MV-4-11 (cell line): ENCODE data around the gene GLB1L3.
"Not testable (repeated sequence)": the region's sequence is repeated elsewhere in the genome, so short reads cannot be mapped to it uniquely, and the experiment has no call there.

ENCODE experiments used
- DNase-seq: peaks from one replicate; lab custom pipeline; 2025; lab: John Stamatoyannopoulos, UW

GLB1L3 gene

DNA sequence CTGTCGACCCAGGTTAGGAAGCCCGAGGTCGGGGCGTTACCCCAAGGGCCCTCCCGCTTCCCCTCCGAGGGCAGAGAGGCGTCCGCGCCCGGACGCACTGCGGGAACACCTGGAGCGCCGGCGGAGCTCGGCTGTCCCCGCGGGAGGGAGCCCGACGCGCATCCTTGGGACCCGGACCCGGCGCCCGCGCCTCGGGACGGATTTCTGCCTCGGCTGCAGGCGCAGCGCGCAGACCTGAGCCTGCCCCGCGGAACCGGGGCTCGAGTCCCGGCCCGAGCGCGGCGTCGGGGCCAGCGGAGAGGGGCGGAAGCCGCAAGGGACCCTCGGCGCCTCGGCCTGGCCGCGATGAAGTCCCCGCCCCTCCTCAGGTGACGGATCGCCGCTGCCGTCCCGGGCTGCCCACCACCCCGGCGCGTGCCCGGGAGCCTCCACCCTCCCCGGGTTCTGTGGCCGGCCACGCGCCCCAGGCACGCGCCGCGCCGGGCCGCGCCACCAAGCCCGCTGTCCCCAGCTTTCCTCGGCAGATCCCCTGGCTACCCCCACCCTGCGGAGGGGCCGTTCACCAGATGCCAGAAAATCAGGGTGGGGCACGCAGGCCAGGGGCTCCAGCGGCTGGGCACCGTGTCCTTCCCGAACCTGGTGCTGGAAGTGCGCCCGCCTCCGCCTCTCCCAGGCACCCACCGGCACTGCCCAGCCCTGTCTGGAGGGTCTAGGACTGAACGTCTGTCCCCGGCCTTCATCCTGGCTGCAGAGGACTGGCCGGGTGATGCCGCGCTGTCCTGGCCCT is 410 bp downstream of the GLB1L3 start:
- DNase-seq, result no peak

DNA sequence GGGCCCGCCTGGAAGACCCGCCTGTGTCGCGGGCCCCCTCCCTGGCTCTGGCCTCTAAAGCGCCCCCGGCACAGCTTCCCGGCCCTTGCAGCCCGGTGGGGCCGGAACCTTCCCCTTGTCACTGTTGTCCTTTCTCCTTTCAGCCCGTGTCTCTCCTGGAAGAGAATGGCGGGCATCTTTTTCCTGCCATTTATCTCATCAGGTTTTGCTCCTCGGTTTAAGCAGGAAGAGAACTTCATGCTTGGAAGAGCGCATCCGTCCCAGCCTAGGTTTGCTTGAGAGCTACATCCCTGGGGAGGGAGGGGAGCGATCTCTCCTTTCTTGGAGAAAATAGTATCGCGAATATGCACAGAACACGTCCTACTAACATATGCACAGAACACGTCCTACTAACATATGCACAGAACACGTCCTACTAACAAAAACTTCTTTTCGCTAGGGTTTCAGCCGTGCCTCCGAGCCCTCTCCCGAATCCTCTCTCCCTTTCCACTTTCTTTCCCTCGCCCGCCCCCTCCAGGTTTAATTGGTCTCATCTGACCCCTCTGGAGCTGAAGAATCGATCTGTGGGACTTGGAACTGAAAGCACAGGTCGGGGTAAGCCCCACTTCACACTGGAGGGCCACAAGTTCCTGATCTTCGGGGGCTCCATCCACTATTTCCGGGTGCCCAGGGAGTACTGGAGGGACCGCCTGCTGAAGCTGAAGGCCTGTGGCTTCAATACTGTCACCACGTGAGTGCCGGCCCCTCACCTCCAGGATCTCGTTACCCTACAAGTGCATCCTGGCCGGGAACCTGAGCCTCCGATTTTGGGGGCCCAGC is 1.2 kb downstream of the GLB1L3 start:
- DNase-seq, result no peak

DNA sequence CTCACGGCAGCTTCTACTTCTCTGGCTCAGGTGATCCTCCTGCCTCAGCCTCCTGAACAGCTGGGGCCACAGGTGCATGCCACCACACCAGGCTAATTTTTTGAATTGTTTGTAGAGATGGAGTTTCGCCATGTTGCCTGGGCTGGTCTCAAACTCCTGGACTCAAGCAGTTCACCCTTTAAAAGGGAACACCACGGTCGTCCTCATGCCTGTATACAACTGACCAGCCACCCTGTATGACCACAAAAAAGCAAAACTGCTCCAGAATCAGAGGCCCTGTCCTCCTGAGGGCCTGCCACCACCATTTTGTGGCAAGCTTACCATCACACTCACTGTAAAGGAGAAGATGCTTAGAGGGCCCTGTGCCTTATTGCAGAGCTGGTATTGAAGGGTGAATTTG is 2.2 kb downstream of the GLB1L3 start:
- DNase-seq, result no peak

DNA sequence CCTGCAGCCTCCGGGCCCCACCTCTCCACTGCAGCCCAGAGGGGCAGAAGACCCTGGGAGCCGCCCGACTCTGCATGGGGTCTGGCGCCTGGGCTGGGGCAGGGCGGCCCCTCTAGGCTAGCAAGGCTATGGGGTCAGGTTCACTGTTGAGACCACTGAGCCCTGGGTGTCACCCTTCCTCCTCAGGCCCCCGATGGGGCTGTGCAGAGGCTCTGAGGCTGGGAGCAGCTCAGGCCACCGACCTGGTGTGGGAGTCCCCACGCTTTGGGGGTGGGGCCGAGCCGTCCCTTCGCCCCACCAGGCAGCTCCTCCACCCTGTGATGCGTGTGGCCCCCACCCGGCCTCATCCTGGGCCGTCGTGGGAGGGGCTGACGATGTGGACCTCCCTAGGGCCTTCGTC is 5.5 kb downstream of the GLB1L3 start:
- not testable (repeated sequence) for DNase-seq

DNA sequence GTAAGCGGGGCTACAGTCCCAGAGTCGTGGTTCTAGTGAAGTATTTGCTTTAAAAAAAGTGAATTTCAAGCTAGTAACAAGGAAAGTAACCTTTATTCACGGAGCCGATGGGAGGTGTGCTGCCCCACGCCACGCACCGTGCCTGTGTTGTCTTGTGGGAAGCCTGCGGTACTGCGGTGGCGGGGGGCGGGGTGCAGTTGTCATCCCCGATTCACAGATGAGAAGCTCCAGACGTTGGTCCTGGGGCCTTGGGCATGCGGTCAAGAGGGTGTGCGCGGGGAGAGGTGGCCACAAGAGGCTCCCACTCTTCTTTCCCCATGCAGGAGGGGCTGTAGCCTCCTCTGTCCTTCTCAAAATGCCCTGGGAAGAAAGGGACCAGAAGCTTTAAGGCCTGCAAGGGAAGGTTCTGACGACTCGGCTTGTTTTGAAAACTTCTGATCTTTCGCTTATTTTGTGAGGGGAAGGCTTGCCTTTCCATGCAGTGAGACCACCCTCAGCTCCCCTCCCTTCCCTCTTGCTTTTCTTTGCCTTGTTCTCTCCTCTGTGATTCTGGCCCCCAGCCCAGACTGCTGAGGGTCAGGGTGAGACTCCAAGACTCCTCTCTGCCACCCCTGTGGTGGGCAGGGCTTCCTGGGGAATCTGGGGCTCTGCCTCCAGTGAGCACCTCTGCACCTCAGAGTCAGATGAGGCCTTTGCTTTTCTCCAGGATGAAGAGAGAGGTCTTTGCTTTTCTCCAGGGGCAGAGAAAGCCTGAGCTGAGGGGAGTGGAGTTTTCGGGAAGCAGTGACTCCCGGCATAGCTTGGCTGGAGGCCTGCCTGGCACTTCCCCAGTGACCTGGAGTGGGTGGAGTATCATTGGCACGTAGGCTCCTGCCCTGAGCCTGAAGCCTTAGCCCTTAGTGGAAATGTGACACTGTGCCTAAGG is 6.2 kb downstream of the GLB1L3 start:
- no peak for DNase-seq

DNA sequence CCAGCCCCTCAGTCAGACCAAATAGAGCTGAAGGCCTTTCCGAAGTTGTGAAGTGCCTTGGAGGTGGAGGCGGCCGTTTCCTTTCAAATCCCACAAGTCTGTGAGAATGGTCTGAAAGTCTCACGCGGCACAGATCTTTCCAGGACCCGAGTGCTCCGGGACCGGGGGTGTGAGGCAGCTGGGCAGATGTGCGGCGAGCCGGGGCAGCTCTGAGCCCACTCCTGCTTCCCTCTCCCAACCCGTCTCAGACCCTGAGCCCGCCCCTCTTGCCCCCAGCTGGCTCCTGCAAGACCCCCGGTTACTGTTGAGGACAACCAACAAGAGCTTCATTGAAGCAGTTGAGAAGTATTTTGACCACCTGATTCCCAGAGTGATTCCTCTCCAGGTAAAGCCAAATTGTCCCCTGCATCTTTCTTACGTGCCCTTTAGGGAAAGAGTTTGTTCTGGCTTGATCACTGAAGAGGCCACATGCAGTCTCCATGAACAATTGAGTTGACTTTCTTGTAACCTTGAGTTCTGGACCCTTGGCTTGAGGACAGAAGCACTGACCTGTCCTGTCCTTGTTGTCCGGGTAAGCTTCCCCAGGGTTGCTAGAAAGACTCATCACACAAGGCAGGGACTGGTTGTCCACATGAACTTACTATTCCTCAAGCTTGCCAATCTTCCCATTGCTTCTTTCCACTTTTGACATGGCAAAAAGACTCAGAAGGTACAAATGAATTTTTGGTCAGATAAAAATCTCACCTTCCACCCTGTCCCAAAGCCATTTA is 7.5 kb downstream of the GLB1L3 start:
- no peak for DNase-seq

DNA sequence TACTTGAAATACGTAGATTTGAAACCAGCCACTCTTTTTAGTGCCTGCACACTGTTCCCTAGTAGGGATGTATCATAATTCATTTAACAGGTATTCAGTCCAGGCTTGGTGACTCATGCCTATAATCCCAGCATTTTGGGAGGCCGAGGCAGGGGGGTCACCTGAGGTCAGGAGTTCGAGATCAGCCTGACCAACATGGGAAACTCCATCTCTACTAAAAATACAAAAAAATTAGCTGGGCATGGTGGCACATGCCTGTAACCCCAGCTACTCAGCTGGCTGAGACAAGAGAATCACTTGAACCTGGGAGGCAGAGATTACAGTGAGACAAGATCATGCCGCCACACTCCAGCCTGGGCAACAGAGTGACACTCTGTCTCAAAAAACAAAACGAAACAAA is 8.2 kb downstream of the GLB1L3 start:
- DNase-seq, result not testable (repeated sequence)

DNA sequence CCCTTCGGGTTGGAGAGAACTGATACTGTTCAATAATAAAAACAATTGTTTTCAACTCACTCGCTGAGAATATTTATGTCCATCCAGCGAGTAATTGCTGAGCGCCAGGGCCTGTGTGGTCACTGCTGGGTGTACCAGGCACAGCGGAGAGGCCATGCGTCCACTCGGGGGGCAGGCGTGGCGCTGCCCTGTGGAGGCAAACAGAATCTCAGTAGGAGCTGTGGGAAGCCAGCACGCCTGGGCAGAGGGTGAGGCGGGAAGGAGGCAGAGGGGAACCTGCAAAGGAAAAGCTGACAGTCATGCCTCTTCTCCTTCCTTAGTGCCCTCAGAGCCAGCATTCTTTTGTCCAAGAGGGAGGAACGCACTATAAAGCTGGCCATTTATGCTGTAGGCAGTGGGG is 11.4 kb downstream of the GLB1L3 start:
- no peak for DNase-seq

DNA sequence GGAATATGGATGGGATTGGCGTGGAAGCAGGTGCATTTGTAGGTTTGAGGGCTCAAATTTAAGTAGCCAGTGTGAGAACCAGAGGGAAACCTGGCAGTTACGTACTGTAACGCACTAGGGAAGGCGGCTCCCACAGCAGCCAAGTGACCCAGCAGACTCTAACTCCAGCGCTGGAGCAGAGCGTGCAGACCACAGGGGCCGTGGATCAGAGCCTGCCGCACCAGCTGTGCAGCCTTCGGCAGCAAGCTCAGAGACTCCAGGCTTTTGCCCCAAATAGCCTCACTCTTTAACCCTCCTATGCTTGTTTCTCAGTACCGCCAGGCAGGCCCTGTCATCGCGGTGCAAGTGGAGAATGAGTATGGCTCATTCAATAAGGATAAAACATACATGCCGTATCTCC is 12.3 kb downstream of the GLB1L3 start:
- no peak for DNase-seq

DNA sequence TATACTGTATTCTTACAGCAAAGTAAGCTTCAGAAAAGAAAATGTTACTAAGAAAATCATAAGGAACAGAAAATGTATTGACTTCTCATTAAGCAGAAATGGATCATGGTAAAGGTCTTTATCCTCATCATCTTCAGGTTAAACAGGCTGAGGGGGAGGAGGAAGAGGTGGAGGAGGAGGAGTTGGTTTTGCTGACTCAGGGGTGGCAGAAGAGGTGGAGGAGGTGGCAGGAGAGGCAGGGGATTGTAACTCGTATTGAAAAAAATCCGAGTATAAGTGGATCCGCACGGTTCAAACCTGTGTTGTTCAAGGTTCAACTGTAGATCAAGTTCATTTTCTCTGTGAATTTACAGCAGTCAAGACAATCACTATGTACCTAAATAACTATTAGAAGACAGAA is 13.0 kb downstream of the GLB1L3 start:
- no peak for DNase-seq

DNA sequence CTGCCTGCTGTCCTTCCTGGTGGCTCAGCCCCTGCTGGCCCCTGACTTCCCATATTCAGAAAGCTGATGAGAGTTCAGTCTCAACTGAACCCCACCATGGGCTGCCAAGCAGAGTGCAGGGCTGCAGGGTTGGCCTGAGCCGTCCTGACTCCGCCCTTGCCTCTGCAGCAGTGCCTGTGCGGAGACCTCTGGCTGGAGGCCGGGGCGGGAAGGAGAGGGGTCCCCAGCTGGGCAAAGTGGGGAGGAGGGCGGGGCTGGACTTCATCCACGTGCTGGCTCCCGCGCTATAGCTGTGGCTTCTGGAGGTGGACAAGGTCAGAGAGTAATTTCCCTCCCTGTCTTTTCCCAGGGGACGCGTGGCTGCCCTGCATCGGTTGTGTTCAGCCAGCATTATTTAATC is 13.6 kb downstream of the GLB1L3 start:
- DNase-seq, result no peak

DNA sequence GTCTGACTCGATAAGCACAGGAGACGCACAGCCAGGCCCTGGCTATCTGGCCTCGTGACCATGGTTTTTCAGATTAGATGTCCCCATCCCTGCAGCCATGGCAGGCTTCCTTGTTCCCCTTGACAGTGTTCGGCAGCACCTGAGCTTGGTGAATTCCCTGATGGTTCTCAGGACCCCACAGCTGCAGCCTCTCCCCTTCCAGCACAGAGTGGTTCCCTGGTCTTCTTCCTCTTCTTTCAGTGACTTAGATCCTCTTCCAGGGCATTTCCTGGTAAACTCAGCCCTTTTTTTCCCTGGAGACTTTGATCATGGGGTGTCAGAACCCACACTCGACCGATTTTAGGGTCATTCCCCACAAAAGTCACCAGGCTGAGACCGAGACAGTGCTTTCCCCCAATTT is 14.5 kb downstream of the GLB1L3 start:
- DNase-seq, result no peak

DNA sequence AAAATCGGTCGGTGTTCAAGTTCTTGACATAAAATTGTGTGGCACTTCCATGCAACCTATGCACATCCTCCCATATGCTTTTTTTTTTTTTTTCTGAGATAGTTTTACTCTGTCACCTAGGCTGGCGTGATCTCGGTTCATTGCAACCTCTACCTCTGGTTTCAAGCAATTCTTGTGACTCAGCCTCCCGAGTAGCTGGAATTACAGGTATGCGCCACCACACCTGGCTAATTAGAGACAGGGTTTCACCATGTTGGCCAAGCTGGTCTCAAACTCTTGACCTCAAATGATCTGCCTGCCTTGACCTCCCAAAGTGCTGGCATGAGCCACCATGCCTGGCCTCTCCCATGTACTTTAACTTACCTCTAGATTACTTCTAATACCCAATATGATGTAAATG is 15.0 kb downstream of the GLB1L3 start:
- DNase-seq, result no peak

DNA sequence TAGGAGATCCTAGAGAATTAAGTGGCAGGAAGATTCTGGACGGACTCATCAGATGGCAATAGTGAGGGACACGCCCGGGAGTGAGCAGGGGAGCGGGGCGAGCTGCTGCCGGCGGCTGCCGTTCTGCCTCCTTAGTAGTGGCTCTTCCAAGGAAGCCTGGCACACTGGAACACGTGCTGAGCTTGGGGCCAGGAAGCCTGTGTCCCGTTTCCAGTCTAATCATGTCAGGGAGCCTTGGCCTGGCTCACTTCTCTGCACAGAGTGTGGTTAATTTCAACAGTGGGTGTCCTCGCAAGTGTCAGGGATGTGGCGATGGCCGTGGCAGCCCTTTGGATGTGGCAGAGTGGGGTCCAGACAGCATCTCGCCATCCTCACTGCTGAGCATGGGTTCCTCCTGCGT is 16.5 kb downstream of the GLB1L3 start:
- no peak for DNase-seq

DNA sequence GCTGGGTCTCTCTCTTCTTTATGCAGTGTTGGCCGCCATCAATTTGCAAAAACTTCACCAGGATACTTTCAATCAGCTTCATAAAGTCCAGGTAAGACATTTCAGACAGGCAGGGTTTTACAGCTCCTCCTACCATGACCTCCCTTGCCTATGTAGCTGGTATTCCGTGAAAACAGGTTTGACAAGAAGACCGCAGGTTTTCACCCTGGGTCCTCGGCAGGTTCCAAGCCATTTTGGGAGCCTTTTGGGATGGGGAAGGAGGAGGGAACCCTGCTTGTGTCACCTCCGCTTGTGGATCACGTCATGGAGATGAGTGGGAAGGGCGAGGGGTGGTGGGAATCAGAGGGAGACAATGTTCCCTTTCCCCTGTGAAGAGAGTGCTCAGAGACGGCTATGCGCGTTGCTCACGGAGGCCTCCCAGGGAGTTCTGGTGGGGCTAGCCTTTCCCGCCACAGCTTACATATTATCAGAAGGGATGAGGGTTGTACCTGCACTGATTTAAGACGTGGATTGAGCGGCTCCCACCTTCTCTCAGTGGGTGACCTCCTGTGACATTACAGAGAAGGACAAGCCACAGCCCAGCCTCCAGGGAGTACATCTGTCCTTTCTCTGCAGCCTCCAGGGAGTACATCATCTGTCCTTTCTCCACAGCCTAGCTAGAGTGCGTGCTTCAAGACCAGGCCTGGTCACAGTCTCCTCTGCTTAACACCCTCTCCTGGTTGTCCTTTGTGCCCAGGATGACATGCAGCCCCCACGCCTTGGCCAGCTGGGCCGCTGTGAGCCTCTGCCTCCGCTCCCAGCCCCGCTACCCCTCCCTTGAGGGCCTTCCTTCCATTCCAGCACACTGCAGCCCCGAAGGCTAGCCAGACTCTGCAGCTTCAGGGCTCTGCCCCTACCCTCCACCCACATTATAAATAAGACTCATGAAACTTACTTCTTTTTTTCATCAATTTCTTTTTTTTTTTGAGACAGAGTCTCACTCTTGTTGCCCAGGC is 17.2 kb downstream of the GLB1L3 start:
- no peak for DNase-seq

DNA sequence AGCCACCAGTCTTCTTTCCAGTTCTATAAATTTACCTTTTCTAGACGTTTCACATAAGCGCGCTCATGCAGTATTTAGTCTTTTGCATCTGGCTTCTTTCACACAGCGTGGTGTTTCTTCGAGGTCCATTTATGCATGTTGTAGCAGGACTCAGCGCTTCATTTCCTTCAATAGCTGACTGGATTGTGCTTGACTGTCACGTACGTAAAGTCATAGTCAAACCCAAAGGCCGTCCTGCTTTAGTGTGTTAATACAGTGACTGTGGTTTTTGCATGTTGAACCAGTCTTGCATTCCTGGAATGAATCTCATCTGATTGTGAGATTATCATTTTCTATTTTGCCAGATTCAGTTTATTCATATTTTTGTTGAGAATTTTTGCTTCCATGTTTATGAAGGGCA is 18.5 kb downstream of the GLB1L3 start:
- no peak for DNase-seq

DNA sequence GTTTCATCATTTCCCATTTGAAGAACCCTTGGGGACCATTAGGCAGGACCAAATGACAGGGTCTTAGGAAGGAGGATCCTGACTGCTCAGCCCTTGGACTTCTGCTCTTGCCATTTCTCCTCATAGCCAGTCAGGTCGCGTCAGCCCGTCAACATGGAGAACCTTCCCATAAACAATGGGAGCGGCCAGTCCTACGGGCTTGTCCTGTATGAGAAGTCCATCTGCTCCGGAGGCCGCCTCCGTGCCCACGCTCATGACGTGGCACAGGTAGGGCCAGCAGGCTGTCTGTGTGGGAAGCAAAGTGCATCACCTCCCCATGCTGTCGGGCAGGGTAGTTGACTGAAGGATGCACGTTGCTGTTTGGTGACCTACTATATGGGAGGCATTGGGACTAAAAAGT is 36.0 kb downstream of the GLB1L3 start:
- DNase-seq, result no peak

DNA sequence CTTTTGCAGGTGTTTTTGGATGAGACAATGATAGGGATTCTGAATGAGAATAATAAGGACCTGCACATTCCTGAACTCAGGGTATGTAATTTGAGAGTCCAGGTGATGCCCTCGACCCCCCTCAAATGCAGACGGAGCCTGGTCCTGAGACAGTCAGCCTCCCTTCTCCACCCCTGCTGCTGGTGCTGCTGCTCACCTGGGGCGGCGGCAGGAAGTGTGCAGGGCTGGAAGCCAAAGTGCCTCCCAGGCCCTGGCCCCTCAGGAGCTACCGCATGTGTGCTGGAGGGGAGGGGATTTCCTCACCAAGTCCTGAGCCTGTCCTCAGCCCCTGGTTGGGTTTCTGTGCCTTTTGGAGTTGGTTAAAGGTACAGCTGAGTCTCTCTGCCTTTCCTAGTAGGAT is 36.6 kb downstream of the GLB1L3 start:
- no peak for DNase-seq

DNA sequence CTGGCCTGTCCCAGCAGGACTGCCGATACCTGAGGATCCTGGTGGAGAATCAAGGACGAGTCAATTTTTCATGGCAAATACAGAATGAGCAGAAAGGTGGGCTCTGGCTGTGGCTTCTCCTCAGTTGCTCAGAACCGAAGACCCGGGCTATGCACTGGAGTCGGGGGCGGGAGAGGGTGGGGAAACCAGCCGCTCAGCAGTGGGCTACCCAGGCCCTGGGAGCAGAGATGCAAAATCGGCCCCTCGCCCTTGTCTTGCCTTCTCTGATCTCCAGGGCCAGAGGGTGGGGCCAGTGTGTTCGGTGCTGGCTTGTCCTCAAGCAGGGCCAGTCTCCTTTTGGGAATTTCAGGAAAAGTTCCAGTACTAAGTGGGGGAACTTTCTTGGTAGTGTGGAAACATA is 37.2 kb downstream of the GLB1L3 start:
- DNase-seq, result no peak

DNA sequence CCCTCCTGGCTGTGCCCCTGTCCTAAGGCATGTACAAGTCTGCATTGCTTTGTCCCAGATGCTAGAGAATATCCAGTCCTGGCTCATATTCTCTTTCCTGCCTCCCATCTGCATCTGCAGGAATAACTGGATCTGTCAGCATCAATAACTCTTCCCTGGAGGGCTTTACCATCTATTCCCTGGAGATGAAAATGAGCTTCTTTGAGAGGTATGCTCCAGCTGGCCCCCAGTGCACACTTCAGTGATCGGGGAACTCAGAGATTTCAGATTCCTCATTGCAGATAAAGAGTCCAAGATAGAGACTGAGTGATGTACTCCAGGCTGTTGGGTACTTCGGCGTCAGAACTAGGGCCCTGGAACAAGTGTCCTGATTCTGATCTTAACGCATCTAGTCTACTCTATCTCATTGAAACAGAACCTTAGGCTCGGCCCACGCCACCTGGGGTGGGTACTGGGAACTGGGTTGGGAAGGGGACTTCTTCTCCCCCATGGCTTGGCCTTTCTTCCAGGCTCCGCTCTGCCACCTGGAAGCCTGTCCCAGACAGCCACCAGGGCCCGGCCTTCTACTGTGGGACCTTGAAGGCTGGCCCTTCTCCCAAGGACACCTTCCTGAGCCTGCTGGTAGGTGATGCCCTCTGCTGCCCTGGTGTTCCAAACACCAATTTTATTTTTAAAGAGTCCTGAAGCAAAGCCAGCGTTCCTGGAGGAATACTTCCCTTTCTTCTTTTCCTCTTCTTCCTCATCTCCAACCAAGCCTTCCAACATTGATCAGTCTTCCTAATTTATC is 37.8 kb downstream of the GLB1L3 start:
- no peak for DNase-seq
